Natural killer cell (primary cell): ENCODE results near the gene DIO3. TPM values are rescaled to one million over a fixed set of nuclear protein-coding genes. Genes with fewer than 3 reads are reported as not detected.

Source experiments
- ATAC-seq, 3 donors: fragments of 150-1000 bp in 2 of 3; fragments of 200-7000 bp in 1 of 3; cut with Tn5 transposase; 1 replicate in 1 of 3; 2 replicates in 2 of 3; pipeline ENCODE4 v1.10.0; 2021; ENCODE audit warnings: mild to moderate bottlenecking in 2 of 3, moderate library complexity in 2 of 3
- DNase-seq, 2 donors: peaks; one replicate each; pipeline versions ENCODE4 v3.0.0 to v3.0.0-alpha.2; 2013 to 2021; ENCODE audit warnings: mixed read lengths in 1 of 2
- H3K27ac ChIP-seq: one replicate; pipeline ENCODE4 v1.5.1; 2013; ENCODE audit warnings: mild to moderate bottlenecking, low read length
- H3K27me3 ChIP-seq: one replicate; pipeline ENCODE4 v1.6.1; 2013; ENCODE audit warnings: low read length; ENCODE audit not compliant: control insufficient read depth, insufficient read depth
- H3K36me3 ChIP-seq: one replicate; pipeline ENCODE4 v1.6.1; 2013; ENCODE audit warnings: low read length; ENCODE audit not compliant: control insufficient read depth, insufficient read depth
- H3K4me1 ChIP-seq: one replicate; pipeline ENCODE4 v1.6.1; 2013; ENCODE audit warnings: low read length; ENCODE audit not compliant: control insufficient read depth, insufficient read depth
- H3K4me3 ChIP-seq: one replicate; pipeline ENCODE4 v1.5.1; 2013; ENCODE audit warnings: low read length
- H3K9me3 ChIP-seq: one replicate; pipeline ENCODE4 v1.6.1; 2013; ENCODE audit warnings: low read length; ENCODE audit not compliant: control insufficient read depth, insufficient read depth
- H3K27ac Mint-ChIP-seq, 2 donors: one replicate each; pipeline ENCODE4 v1.8.0; 2022; ENCODE audit warnings: mild to moderate bottlenecking in 2 of 2, mixed read lengths in 2 of 2, moderate library complexity in 1 of 2
- H3K27me3 Mint-ChIP-seq, 2 donors: one replicate each; pipeline ENCODE4 v1.8.0; 2022; ENCODE audit warnings: low read depth in 2 of 2, mixed read lengths in 2 of 2
- H3K36me3 Mint-ChIP-seq: one replicate; pipeline ENCODE4 v1.8.0; 2022; ENCODE audit warnings: mixed read lengths
- H3K4me1 Mint-ChIP-seq, 2 donors: one replicate each; pipeline ENCODE4 v1.8.0; 2022; ENCODE audit warnings: mixed read lengths in 2 of 2
- H3K4me3 Mint-ChIP-seq: one replicate; pipeline ENCODE4 v1.8.0; 2022; ENCODE audit warnings: mild to moderate bottlenecking, moderate library complexity, mixed read lengths
- H3K9me3 Mint-ChIP-seq, 2 donors: one replicate each; pipeline ENCODE4 v1.8.0; 2022; ENCODE audit warnings: mixed read lengths in 2 of 2
- WGBS: methylation state at CpG from one replicate; pipeline ENCODE4 v1.1.7; 2013; ENCODE audit warnings: missing lambda C conversion rate; ENCODE audit not compliant: insufficient coverage; 5-methylcytosine and 5-hydroxymethylcytosine counted together
- intact Hi-C: fragments of 100-400 bp; cut with micrococcal nuclease; formaldehyde crosslinking; loops from one replicate; pipeline ENCODE4 v1.14.2; 2022
- total RNA-seq, 4 donors: library from RNA; stranded (reverse); fragments of 120-200 nt in 1 of 4; gene quantifications; one replicate each; pipeline versions ENCODE4 v1.2.3 to v1.2.4, GENCODE V29; 2013 to 2022
- TF ChIP-seq, protein P1 (sequence below): fragments of 200-600 bp; IDR thresholded peaks from one replicate; pipeline ENCODE4 v1.8.0; 2022; ENCODE audit warnings: antibody characterized with exemption

The DIO3 gene
- total RNA-seq, 3 donors from 2014 or later (not counting 1 experiment from before 2014, with no cell fraction given), result not detected

DNA sequence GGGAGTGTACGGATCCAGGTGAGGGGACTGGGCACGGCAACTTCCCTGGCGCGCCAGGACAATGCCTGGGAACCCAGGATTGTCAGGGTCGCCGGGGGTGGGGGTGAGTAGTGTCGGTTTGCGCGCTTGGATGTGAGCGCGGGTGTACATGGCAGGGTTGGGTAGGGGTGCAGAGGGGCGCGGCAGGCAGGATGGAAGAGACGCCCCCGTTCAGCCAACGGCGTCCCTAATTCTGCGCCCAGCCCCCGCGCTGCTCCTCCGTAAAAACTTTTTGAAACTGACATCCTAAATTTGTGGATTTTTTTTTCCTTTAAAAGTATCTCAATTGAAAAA is 3.1 kb downstream of the DIO3 start:
- Mint-ChIP-seq H3K36me3 (no peaks in the 10 kb centered on the region), H3K9me3 (no peaks in the 10 kb centered on the region), H3K4me3 (no peak overlapping the region), H3K27ac (no peak overlapping the region), H3K27me3 (peaks cover 56 to 63% of the 10 kb centered on the region in 2 donors), H3K4me1 (peaks cover 0 to 11% of the 10 kb centered on the region in 2 donors)
- TF ChIP-seq, protein P1, sequence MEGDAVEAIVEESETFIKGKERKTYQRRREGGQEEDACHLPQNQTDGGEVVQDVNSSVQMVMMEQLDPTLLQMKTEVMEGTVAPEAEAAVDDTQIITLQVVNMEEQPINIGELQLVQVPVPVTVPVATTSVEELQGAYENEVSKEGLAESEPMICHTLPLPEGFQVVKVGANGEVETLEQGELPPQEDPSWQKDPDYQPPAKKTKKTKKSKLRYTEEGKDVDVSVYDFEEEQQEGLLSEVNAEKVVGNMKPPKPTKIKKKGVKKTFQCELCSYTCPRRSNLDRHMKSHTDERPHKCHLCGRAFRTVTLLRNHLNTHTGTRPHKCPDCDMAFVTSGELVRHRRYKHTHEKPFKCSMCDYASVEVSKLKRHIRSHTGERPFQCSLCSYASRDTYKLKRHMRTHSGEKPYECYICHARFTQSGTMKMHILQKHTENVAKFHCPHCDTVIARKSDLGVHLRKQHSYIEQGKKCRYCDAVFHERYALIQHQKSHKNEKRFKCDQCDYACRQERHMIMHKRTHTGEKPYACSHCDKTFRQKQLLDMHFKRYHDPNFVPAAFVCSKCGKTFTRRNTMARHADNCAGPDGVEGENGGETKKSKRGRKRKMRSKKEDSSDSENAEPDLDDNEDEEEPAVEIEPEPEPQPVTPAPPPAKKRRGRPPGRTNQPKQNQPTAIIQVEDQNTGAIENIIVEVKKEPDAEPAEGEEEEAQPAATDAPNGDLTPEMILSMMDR, result no peak
- H3K4me1 ChIP-seq, result no peaks in the 10 kb centered on the region
- ATAC-seq (no peak), DNase-seq (no peak)
- no peaks in the 10 kb centered on the region for H3K36me3 ChIP-seq
- intact Hi-C loops, result no loop called here
- H3K27ac ChIP-seq, result no peak overlapping the region
- H3K4me3 ChIP-seq, result no peak overlapping the region
- peaks cover 12% of the 10 kb centered on the region for H3K9me3 ChIP-seq
- 4% methylated on average over 21 of the region's 21 CpGs for WGBS
- H3K27me3 ChIP-seq, result peaks cover 47% of the 10 kb centered on the region

GRCh38 chr14:101564819-101565698 is 3.8 kb downstream of the DIO3 start:
- no peak overlapping the region for H3K27ac Mint-ChIP-seq
- no peaks in the 10 kb centered on the region for H3K36me3 ChIP-seq
- DNase-seq, result no peak
- no peak overlapping the region for H3K27ac ChIP-seq
- H3K27me3 Mint-ChIP-seq, result peaks cover 55 to 67% of the 10 kb centered on the region in 2 donors
- no peak overlapping the region for H3K4me3 ChIP-seq
- TF ChIP-seq, protein P1, result no peak
- ATAC-seq, result no peak
- H3K4me1 Mint-ChIP-seq, result peaks cover 0 to 11% of the 10 kb centered on the region in 2 donors
- H3K4me1 ChIP-seq, result no peaks in the 10 kb centered on the region
- H3K4me3 Mint-ChIP-seq, result no peak overlapping the region
- WGBS, result 6% methylated on average over 51 of the region's 51 CpGs
- no peaks in the 10 kb centered on the region for H3K9me3 Mint-ChIP-seq
- peaks cover 47% of the 10 kb centered on the region for H3K27me3 ChIP-seq
- peaks cover 12% of the 10 kb centered on the region for H3K9me3 ChIP-seq
- intact Hi-C loops, result no loop called here
- no peaks in the 10 kb centered on the region for H3K36me3 Mint-ChIP-seq

- H3K36me3 Mint-ChIP-seq, result no peaks in the 10 kb centered on the region
- 76% methylated on average over 5 of the region's 5 CpGs for WGBS
- intact Hi-C loops, result no loop called here
- DNase-seq (no peak), ATAC-seq (no peak)
- no peak overlapping the region for H3K4me3 Mint-ChIP-seq
- Histone ChIP-seq H3K4me3 (no peak overlapping the region), H3K27ac (no peak overlapping the region), H3K36me3 (no peaks in the 10 kb centered on the region), H3K27me3 (peaks cover 36% of the 10 kb centered on the region), H3K4me1 (no peaks in the 10 kb centered on the region), H3K9me3 (peaks cover 1% of the 10 kb centered on the region)
- TF ChIP-seq, protein P1, result no peak
- peaks cover 51 to 73% of the 10 kb centered on the region in 2 donors for H3K27me3 Mint-ChIP-seq
- peaks cover 0 to 11% of the 10 kb centered on the region in 2 donors for H3K4me1 Mint-ChIP-seq
- no peak overlapping the region for H3K27ac Mint-ChIP-seq
- no peaks in the 10 kb centered on the region for H3K9me3 Mint-ChIP-seq
Observed at GRCh38 chr14:101567252-101567651, 6.0 kb downstream of the DIO3 start.
